PC-9 (cell line): Measurements from ENCODE around the gene DALRD3. TPM values are rescaled to one million over a fixed set of nuclear protein-coding genes. Genes with fewer than 3 reads are reported as not detected.

ENCODE experiments used
- BruUV-seq: library from RNA; stranded (reverse); fragments of 400-500 nt; replicated peaks from 2 replicates; lab custom pipeline; 2021; lab: Mats Ljungman, UMichigan
- CTCF ChIA-PET: fragments of 300-600 bp; sonication (Branson Sonifier 250); formaldehyde crosslinking; loops from one replicate; lab custom pipeline; 2022; ENCODE audit warnings: antibody characterized with exemption; lab: Charles Lee
- POLR2A ChIA-PET: fragments of 300-600 bp; sonication (Branson Sonifier 250); formaldehyde crosslinking; loops from one replicate; lab custom pipeline; 2022; ENCODE audit warnings: antibody characterized with exemption; ENCODE audit not compliant: unreplicated experiment; lab: Charles Lee
- DNase-seq, 2 experiments: peaks; one replicate each; pipeline versions ENCODE4 v3.0.0 to v3.0.0-alpha.2; 2015 to 2022; ENCODE audit warnings: mixed read lengths in 1 of 2
- H2AFZ ChIP-seq: fragments of 200-600 bp; sonication (generic); 2 replicates; pipeline ENCODE4 v1.8.1; 2017; ENCODE audit warnings: antibody characterized with exemption
- H3F3A ChIP-seq: fragments of 200-600 bp; sonication (generic); 2 replicates; pipeline ENCODE4 v1.8.1; 2017; ENCODE audit warnings: antibody characterized with exemption, mild to moderate bottlenecking, low read depth; ENCODE audit not compliant: insufficient read depth
- H3K27ac ChIP-seq: fragments of 200-600 bp; sonication (generic); 2 replicates; pipeline ENCODE4 v1.6.1; 2016; ENCODE audit warnings: mixed run types
- H3K27me3 ChIP-seq: fragments of 200-600 bp; sonication (generic); 2 replicates; pipeline ENCODE4 v1.6.1; 2016; ENCODE audit warnings: low read depth, mixed run types; ENCODE audit not compliant: insufficient read depth
- H3K36me3 ChIP-seq: fragments of 200-600 bp; sonication (generic); 2 replicates; pipeline ENCODE4 v1.6.1; 2016; ENCODE audit warnings: low read depth, mixed run types
- H3K4me1 ChIP-seq: fragments of 200-600 bp; sonication (generic); replicated peaks from 2 replicates; pipeline ENCODE4 v1.6.1; 2016; ENCODE audit warnings: mixed run types; ENCODE audit not compliant: insufficient read depth
- H3K4me2 ChIP-seq: fragments of 200-600 bp; sonication (generic); 2 replicates; pipeline ENCODE4 v1.6.1; 2017; ENCODE audit warnings: mixed run types
- H3K4me3 ChIP-seq: fragments of 200-600 bp; sonication (generic); 2 replicates; pipeline ENCODE4 v1.6.1; 2016; ENCODE audit warnings: mixed run types
- H3K79me2 ChIP-seq: fragments of 200-600 bp; sonication (generic); 2 replicates; pipeline ENCODE4 v1.6.1; 2017; ENCODE audit warnings: low read depth, mixed run types
- H3K9me2 ChIP-seq: fragments of 200-600 bp; sonication (generic); 2 replicates; pipeline ENCODE4 v1.8.1; 2017; ENCODE audit warnings: mild to moderate bottlenecking; ENCODE audit not compliant: insufficient read depth
- H3K9me3 ChIP-seq: fragments of 200-600 bp; sonication (generic); 2 replicates; pipeline ENCODE4 v1.8.1; 2016; ENCODE audit warnings: low read depth; ENCODE audit not compliant: insufficient read depth
- H4K20me1 ChIP-seq: fragments of 200-600 bp; sonication (generic); 2 replicates; pipeline ENCODE4 v1.8.1; 2017; ENCODE audit not compliant: insufficient read depth
- EZH2 ChIP-seq: fragments of 200-600 bp; sonication (generic); IDR thresholded peaks from 2 replicates; pipeline ENCODE4 v1.8.0; 2017; ENCODE audit warnings: antibody characterized with exemption, low read depth
- intact Hi-C: fragments of 100-400 bp; cut with micrococcal nuclease; formaldehyde crosslinking; loops from one replicate; pipeline ENCODE4 v1.10.0; 2022; ENCODE audit not compliant: unreplicated experiment
- total RNA-seq: library from RNA; stranded (reverse); gene quantifications from 2 replicates; pipeline ENCODE4 v1.2.3, GENCODE V29; 2021
- TF ChIP-seq, protein P1 (sequence below): fragments of 200-600 bp; sonication (generic); conservative IDR thresholded peaks from 2 replicates; pipeline ENCODE4 v1.6.1; 2017; ENCODE audit warnings: mixed run types, antibody characterized with exemption, mild to moderate bottlenecking, moderate library complexity

DALRD3 gene
- total RNA-seq, 1 experiment from 2014 or later: 27.7 TPM

DNA sequence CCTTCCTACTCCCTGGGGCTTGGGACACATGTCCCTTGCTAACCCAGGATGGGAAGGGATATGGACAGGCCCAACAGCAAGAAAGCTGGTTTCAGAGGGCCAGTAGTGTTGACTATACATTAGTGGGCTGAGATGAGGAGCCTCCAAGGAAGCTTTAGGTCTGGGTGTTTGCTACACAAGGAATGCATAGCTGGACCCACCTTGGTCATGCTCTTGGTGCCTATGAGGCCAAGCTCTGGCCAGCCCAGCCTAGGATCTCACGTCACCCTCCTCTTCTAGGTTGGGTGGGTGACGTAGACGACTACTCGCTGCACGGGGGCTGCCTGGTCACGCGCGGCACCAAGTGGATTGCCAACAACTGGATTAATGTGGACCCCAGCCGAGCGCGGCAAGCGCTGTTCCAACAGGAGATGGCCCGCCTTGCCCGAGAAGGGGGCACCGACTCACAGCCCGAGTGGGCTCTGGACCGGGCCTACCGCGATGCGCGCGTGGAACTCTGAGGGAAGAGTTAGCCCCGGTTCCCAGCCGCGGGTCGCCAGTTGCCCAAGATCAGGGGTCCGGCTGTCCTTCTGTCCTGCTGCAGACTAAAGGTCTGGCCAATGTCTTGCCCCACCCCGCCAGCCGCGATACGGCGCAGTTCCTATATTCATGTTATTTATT, 11.8 kb downstream of the DALRD3 start:
- H3K79me2 ChIP-seq: peaks cover 27% of the 10 kb centered on the region
- intact Hi-C loops: loop anchor here (1.0 to 10.0 kb wide), 2 partner anchors 88 to 562 kb away; partner anchors contain the start of genes ATRIP, CCDC51, QRICH1 and TMA7
- TSS peak; percentile 79 for BruUV-seq

DNA sequence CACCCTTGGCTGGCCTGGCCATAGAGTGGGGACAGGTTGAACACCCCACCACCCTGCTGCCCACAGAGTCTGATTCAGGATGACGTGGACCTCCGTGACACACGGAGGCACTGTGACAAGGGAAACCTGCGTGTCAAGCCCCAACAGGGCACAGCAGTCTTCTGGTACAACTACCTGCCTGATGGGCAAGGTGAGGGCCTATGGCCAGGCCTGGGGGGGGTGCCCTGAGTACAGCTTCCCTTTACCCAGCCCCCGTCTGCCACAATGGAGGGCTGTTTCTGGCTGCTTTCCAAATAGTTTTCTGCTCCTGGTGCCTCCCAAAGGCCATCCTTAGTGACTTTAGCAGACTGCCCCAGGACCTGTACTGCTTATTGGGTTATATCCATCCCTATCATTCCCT, 12.4 kb downstream of the DALRD3 start:
- no peaks in the 10 kb centered on the region for H3K27me3 ChIP-seq
- H3K36me3 ChIP-seq: no peaks in the 10 kb centered on the region
- peak overlapping the region; percentile 84 for H3K4me2 ChIP-seq
- H2AFZ ChIP-seq: no peak overlapping the region
- H3K4me1 ChIP-seq: peaks cover 9% of the 10 kb centered on the region; the same call in 1 of the 2 replicates
- no peaks in the 10 kb centered on the region for H3K9me3 ChIP-seq
- TF ChIP-seq, protein P1, sequence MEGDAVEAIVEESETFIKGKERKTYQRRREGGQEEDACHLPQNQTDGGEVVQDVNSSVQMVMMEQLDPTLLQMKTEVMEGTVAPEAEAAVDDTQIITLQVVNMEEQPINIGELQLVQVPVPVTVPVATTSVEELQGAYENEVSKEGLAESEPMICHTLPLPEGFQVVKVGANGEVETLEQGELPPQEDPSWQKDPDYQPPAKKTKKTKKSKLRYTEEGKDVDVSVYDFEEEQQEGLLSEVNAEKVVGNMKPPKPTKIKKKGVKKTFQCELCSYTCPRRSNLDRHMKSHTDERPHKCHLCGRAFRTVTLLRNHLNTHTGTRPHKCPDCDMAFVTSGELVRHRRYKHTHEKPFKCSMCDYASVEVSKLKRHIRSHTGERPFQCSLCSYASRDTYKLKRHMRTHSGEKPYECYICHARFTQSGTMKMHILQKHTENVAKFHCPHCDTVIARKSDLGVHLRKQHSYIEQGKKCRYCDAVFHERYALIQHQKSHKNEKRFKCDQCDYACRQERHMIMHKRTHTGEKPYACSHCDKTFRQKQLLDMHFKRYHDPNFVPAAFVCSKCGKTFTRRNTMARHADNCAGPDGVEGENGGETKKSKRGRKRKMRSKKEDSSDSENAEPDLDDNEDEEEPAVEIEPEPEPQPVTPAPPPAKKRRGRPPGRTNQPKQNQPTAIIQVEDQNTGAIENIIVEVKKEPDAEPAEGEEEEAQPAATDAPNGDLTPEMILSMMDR: no peak
- no peak for TF ChIP-seq EZH2
- H3K79me2 ChIP-seq: peaks cover 27% of the 10 kb centered on the region
- H3K27ac ChIP-seq: no peak overlapping the region
- intact Hi-C loops: loop anchor here (10.0 kb wide), 1 partner anchor 561 kb away; the partner anchor contains the start of genes ATRIP, CCDC51 and TMA7
- H3K4me3 ChIP-seq: peak overlapping the region; percentile 81; the same call in 1 of the 2 replicates
- H3F3A ChIP-seq: peaks cover 5% of the 10 kb centered on the region; the same call in 1 of the 2 replicates
- POLR2A ChIA-PET: no interaction called here
- BruUV-seq: no TSS peak
- CTCF ChIA-PET: no interaction called here
- H4K20me1 ChIP-seq: peaks cover 20% of the 10 kb centered on the region
- no peaks in the 10 kb centered on the region for H3K9me2 ChIP-seq
- no peak for DNase-seq

More for the DNA sequence above, 11.8 kb downstream of the DALRD3 start:
- TF ChIP-seq, protein P1: no peak
- no peak for TF ChIP-seq EZH2
- POLR2A ChIA-PET: interaction anchor here (0.6 to 1.6 kb wide), 10 partner anchors 11 to 560 kb away, joined by 3 to 22 read pairs (median 8); partner anchors contain the start of genes ATRIP, IMPDH2, IP6K2 and NDUFAF3
- DNase-seq: no peak
- H3K27me3 ChIP-seq: no peaks in the 10 kb centered on the region
- peaks cover 5% of the 10 kb centered on the region; the same call in 1 of the 2 replicates for H3F3A ChIP-seq
- H2AFZ ChIP-seq: peak overlapping the region; percentile 79
- H3K4me1 ChIP-seq: peaks cover 9% of the 10 kb centered on the region; the same call in 1 of the 2 replicates
- peak overlapping the region; percentile 81 for H3K4me3 ChIP-seq
- no peaks in the 10 kb centered on the region for H3K36me3 ChIP-seq
- peak overlapping the region; percentile 24 for H3K27ac ChIP-seq
- no peaks in the 10 kb centered on the region for H3K9me2 ChIP-seq
- peaks cover 26% of the 10 kb centered on the region for H4K20me1 ChIP-seq
- CTCF ChIA-PET: interaction anchor here (0.5 to 1.4 kb wide), 3 partner anchors 18 to 264 kb away, joined by 3 to 17 read pairs (median 6); partner anchors contain the start of gene P4HTM
- no peaks in the 10 kb centered on the region for H3K9me3 ChIP-seq
- H3K4me2 ChIP-seq: peak overlapping the region; percentile 84

DNA sequence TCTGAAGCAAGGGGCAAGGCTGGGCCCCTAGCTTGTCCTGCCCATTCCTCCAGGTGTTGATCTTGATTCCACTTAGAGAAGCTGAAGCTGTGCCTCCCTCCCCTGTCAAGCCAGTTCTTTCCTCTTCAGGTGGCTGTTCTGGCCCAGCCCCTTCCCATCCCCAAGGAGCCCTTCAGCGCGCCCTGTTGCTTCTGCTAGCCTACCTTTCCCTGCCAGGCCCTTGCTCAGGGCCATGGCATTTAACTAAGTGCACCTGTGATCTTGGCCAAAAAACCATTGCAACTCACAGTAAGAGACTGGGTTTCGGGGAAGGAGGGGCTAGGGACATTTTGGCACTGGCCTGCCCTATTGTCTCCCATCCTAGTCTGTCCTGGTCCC, 13.1 kb downstream of the DALRD3 start:
- no peaks in the 10 kb centered on the region for H3K9me3 ChIP-seq
- no peak overlapping the region for H2AFZ ChIP-seq
- TF ChIP-seq, protein P1: no peak
- no peak for TF ChIP-seq EZH2
- no TSS peak for BruUV-seq
- peaks cover 9% of the 10 kb centered on the region; the same call in 1 of the 2 replicates for H3K4me1 ChIP-seq
- ChIA-PET CTCF (no interaction called here), POLR2A (no interaction called here)
- DNase-seq: no peak
- H3K4me3 ChIP-seq: no peak overlapping the region
- peaks cover 5% of the 10 kb centered on the region; the same call in 1 of the 2 replicates for H3F3A ChIP-seq
- intact Hi-C loops: loop anchor here (10.0 kb wide), 1 partner anchor 560 kb away; the partner anchor contains the start of genes ATRIP, CCDC51 and TMA7
- no peaks in the 10 kb centered on the region for H3K27me3 ChIP-seq
- peaks cover 26% of the 10 kb centered on the region for H3K79me2 ChIP-seq
- no peak overlapping the region for H3K27ac ChIP-seq
- H3K36me3 ChIP-seq: no peaks in the 10 kb centered on the region
- peaks cover 13% of the 10 kb centered on the region for H4K20me1 ChIP-seq
- no peak overlapping the region for H3K4me2 ChIP-seq
- H3K9me2 ChIP-seq: no peaks in the 10 kb centered on the region
